22Rv1 (cell line): ENCODE measurements around the gene FNDC8.

Source experiments
- ZFX ChIP-seq: fragments of 450-650 bp; IDR thresholded peaks from 2 replicates; pipeline ENCODE4 v1.6.1; 2017; ENCODE audit warnings: antibody characterized with exemption, borderline replicate concordance
- TF ChIP-seq, protein P1 (sequence below): fragments of 450-650 bp; IDR thresholded peaks from 2 replicates; pipeline ENCODE4 v1.5.1; 2017; ENCODE audit warnings: mild to moderate bottlenecking

DNA sequence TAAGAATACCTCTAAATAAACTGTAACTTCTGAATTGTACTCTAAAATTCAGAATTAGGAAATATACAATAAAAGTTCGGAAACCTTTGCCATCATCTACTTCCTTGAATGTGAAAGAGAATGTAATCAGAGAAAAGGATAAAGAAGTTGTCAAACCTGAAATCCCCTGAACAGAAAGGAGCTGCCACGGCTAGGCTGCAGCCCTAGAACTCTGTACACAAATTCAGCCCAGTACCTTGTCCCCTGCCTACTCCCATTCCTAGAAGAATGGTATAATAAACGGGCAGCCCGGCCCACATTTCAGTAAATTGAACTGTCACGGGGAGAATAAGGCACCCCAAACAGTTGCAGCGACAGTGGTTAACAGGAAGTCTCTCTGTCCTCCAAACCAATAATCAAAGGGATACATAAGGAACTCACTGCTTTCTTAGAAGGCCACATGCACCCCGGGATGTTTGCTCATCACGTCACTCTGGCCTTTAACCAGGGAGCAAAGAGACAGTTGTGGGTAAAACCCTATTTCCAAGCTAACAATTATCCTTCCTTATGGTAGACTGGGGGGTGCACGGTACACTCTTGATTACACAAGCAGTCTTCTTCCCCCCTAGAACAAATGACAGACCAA, 33.6 kb upstream of the FNDC8 start:
- no peak for TF ChIP-seq ZFX
- TF ChIP-seq, protein P1, sequence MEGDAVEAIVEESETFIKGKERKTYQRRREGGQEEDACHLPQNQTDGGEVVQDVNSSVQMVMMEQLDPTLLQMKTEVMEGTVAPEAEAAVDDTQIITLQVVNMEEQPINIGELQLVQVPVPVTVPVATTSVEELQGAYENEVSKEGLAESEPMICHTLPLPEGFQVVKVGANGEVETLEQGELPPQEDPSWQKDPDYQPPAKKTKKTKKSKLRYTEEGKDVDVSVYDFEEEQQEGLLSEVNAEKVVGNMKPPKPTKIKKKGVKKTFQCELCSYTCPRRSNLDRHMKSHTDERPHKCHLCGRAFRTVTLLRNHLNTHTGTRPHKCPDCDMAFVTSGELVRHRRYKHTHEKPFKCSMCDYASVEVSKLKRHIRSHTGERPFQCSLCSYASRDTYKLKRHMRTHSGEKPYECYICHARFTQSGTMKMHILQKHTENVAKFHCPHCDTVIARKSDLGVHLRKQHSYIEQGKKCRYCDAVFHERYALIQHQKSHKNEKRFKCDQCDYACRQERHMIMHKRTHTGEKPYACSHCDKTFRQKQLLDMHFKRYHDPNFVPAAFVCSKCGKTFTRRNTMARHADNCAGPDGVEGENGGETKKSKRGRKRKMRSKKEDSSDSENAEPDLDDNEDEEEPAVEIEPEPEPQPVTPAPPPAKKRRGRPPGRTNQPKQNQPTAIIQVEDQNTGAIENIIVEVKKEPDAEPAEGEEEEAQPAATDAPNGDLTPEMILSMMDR: no peak
